GM12875 (cell line): Measurements from ENCODE around the gene CRMP1.

Experiments used
- H3K4me3 ChIP-seq: one replicate; pipeline ENCODE4 v1.5.1; 2011; ENCODE audit warnings: low read depth, low read length, control low read depth
- TF ChIP-seq, protein P1 (sequence below): IDR thresholded peaks from 2 replicates; pipeline ENCODE4 v1.5.1; 2011; ENCODE audit warnings: low read depth, mild to moderate bottlenecking, control low read depth, inconsistent platforms, low read length, moderate library complexity, borderline replicate concordance; ENCODE audit not compliant: insufficient read depth

Gene CRMP1

DNA sequence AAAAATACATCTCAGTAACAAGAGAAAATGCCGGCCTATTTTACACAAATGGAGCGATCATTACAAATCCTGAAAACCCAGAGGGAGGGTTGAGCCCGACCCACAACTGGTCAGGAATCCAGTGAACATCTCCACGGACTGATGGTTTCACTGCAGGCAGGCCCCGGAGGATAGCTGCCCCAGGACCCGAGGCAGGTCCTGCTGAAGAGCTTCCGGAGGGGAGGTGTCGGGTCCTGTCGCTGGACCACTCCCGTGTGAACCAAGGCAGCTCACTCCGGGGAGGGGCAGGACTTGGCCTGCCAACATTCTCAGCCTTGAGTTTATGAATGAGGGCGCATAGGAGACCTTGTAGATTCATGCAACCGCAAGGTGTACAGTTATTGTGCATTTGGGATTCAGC is 4.8 kb upstream of the CRMP1 start:
- H3K4me3 ChIP-seq = no peak overlapping the region
- TF ChIP-seq, protein P1, sequence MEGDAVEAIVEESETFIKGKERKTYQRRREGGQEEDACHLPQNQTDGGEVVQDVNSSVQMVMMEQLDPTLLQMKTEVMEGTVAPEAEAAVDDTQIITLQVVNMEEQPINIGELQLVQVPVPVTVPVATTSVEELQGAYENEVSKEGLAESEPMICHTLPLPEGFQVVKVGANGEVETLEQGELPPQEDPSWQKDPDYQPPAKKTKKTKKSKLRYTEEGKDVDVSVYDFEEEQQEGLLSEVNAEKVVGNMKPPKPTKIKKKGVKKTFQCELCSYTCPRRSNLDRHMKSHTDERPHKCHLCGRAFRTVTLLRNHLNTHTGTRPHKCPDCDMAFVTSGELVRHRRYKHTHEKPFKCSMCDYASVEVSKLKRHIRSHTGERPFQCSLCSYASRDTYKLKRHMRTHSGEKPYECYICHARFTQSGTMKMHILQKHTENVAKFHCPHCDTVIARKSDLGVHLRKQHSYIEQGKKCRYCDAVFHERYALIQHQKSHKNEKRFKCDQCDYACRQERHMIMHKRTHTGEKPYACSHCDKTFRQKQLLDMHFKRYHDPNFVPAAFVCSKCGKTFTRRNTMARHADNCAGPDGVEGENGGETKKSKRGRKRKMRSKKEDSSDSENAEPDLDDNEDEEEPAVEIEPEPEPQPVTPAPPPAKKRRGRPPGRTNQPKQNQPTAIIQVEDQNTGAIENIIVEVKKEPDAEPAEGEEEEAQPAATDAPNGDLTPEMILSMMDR = no peak

DNA sequence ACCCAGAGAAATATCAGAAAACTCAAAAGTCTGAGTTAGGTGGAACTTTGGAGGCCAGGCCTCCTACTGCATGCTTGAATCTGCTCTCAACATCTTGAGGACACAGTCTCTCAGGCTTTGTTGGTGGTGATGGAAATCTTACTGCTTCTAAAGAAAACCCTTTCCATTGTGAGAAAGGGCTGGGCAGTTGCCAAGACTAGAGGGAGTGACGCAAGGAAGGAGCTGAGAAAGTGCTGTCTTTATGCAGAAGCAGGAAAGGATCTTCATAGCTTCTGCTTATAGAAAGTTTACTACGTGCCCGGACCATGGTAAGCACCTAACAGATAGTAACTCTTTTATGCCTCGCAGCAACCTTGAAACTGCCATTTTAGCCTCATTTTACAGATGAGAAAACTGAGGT is 2.4 kb upstream of the CRMP1 start:
- H3K4me3 ChIP-seq = no peak overlapping the region
- TF ChIP-seq, protein P1 = no peak

- TF ChIP-seq, protein P1 = no peak
- no peak overlapping the region for H3K4me3 ChIP-seq
Measured at GRCh38 chr4:5894266-5894665, 1.4 kb upstream of the CRMP1 start.

DNA sequence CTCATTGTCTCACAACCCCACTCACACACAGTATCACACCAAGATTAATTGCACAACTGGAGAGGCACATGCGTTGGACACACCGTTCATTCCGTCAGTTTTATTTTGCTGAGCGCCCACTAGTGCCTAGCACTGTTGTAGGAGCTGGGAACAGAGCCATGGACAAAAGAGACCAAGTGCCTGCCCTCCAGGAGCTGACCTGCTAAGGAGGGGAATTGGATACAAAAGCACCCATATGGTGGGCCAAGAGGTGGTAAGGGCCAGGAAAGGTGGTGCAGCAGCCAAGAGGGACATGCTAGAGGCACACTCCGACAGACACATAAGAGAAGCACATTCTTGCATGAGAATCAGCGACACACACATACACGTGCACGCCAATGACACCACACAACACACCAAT is 705 bp upstream of the CRMP1 start:
- H3K4me3 ChIP-seq = no peak overlapping the region
- TF ChIP-seq, protein P1 = no peak

DNA sequence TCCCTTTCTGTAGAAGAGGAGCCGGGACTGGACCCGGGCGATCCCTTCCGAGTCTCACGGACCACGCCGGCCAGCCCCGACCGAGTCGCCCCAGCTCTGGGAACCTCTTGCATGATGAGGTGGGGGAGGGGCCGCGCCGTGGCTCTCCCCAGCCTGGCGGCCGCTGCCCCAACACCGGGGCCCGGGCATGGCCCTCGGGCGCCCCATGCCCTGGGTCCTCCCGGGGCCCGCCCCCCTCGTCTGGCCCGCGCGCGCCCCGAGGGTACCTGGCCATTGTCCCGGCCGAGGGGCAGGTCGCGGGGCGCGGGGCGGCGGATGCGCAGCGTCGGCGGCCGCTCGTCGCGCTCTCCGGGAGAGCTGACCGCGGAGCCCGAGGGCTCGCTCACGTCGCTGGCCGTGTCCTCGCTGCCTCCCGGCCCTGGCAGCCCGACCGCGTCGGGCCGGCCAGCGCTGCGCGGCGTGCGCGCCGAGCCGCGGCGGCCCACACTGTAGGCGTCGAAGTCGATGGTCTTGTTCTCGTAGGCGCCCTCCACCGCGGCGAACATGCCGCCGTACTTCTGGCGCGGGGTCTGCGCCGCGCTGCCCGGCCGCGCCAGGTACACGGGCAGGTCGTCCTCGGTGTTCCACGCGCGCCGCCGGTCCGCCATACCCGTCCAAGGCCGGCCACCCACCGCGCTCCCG is 423 bp downstream of the CRMP1 start:
- TF ChIP-seq, protein P1 = no peak
- H3K4me3 ChIP-seq = no peak overlapping the region

DNA sequence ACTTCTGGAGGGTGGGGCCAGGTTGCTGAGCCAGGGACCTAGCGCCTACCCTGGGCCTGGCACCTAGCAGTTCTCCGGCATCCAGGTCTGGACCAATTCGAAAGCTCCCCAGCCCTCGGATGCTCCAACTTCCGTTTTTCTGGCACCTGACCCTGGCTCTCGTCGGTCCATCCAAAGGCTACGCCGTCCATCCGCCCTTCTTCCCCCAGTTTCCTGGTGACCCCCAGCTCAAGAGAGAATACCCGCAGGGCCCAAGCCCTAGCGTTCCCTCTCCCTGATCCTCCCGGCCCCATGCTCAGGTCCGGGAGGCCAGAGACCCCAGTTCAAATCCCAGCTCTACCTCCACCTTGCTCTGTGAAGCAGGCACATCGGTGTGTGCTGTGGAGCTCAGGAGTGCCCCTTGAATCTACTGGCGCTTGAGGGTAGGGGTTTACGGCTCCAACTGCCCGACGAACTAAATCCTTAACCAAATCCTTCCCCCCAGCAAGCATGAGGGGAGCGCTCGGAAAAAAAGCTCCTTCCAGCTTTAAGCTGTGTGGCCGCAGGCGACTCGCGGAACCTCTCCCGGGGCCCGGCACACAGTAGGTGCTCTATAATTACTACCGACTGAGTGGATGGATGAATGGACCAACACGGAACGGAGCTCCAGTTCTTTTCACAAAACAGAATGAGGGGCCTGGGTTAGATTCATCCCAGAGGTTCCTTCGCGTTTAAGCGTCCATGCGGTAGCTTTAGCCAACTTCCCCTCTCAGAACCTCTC is 1.1 kb downstream of the CRMP1 start:
- H3K4me3 ChIP-seq = no peak overlapping the region

More for the DNA sequence above, 1.1 kb downstream of the CRMP1 start:
- TF ChIP-seq, protein P1 = no peak
